Uterine smooth muscle cell (primary cell): ENCODE measurements around the gene ZNRF1. TPM values are rescaled to one million over a fixed set of nuclear protein-coding genes. Genes with fewer than 3 reads are reported as not detected.

Experiments
- total RNA-seq: library from RNA; depleted of rRNA; stranded (reverse); fragments of >200 nt; gene quantifications from 2 replicates; pipeline ENCODE4 v1.2.3, GENCODE V29; 2014

Gene ZNRF1
- total RNA-seq = 13.9 and 17.7 TPM in 2 replicates

GRCh38 chr16:74998481-74999218 lies at the start of gene ZNRF1:
ZNRF1 (plus strand) TSS chr16:74999024; CDS start chr16:74999672, 648 bp downstream.

GRCh38 chr16:74984529-74985296 lies 14.1 kb upstream of the ZNRF1 start, which contains the start of gene WDR59:
WDR59 (minus strand) TSS chr16:74985123; CDS start chr16:74985017, 106 bp downstream.

GRCh38 chr16:75116081-75116910 lies 117.5 kb downstream of the ZNRF1 start, which contains the start of gene LDHD:
LDHD (minus strand) TSS chr16:75116780; CDS start chr16:75116720, 60 bp downstream.

GRCh38 chr16:75148311-75149195 lies 149.7 kb downstream of the ZNRF1 start, which contains the start of gene ZFP1:
ZFP1 (plus strand) TSS chr16:75148524; CDS start chr16:75152952, 4,428 bp downstream.

Other genes with a start within 250 kb of the ZNRF1 start
- not detected in 2 replicates for gene FA2H, start 224.2 kb upstream of the ZNRF1 start, total RNA-seq
- 11.7 and 13.4 TPM in 2 replicates for gene WDR59, start 13.9 kb upstream of the ZNRF1 start, total RNA-seq
- 0.44 and 2.1 TPM in 2 replicates for gene LDHD, start 117.8 kb downstream of the ZNRF1 start, total RNA-seq
- 13.1 and 16.6 TPM in 2 replicates for gene ZFP1, start 149.5 kb downstream of the ZNRF1 start, total RNA-seq
- gene CTRB2, start 208.1 kb downstream of the ZNRF1 start, total RNA-seq = not detected in 2 replicates
- gene CTRB1, start 220.0 kb downstream of the ZNRF1 start, total RNA-seq = not detected in 2 replicates